Measurements from ENCODE around the gene ZNF724. TPM values are rescaled to one million over a fixed set of nuclear protein-coding genes. Genes with fewer than 3 reads are reported as not detected.

The ZNF724 gene
- total and polyA plus RNA-seq, 2 donors (not counting 1 experiment from before 2014, with no cell fraction given) = 2.0 to 3.3 TPM

DNA sequence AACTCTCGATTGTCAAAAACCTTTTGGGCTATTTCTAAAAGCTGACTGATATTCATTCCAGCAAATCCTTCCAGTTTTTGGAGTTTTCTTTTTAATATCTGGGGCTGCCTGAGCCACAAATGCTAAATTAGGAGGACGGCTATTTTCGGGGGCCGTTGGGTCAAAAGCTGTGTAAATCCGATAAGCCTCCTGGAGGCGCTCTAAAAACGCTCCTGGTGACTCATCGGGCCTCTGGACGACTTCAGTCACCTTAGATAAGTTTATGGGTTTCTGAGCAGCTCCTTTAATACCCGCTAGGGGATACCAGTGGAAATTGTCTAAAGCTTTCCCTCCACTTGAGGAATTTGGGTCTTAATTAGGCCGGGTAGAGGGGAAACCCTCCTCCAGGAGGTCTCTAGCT lies 66.9 kb downstream of the ZNF724 start:
- no peak for DNase-seq (ENCODE audit: low read depth in 2 of 2)
- H2AFZ ChIP-seq (ENCODE audit: low read length) = no peak overlapping the region
- H3K36me3 ChIP-seq (ENCODE audit: control insufficient read depth, insufficient read depth, low read length) = no peaks in the 10 kb centered on the region
- H3K79me2 ChIP-seq (ENCODE audit: control insufficient read depth, insufficient read depth, low read length) = no peaks in the 10 kb centered on the region
- no peaks in the 10 kb centered on the region for H4K20me1 ChIP-seq (ENCODE audit: control insufficient read depth, extremely low read depth, insufficient read depth, low read length)
- H3K4me1 ChIP-seq (ENCODE audit: control insufficient read depth, extremely low read depth, insufficient read depth, low read length) = no peaks in the 10 kb centered on the region
- H3K4me3 ChIP-seq (replicated peaks in 1 of 4; ENCODE audit: control extremely low read depth in 1 of 4, insufficient read depth in 1 of 4, low read depth in 3 of 4, low read length in 4 of 4) = no peak overlapping the region
- no peak overlapping the region for H3K9ac ChIP-seq (ENCODE audit: insufficient read depth, low read length)
- TF ChIP-seq, protein P1, sequence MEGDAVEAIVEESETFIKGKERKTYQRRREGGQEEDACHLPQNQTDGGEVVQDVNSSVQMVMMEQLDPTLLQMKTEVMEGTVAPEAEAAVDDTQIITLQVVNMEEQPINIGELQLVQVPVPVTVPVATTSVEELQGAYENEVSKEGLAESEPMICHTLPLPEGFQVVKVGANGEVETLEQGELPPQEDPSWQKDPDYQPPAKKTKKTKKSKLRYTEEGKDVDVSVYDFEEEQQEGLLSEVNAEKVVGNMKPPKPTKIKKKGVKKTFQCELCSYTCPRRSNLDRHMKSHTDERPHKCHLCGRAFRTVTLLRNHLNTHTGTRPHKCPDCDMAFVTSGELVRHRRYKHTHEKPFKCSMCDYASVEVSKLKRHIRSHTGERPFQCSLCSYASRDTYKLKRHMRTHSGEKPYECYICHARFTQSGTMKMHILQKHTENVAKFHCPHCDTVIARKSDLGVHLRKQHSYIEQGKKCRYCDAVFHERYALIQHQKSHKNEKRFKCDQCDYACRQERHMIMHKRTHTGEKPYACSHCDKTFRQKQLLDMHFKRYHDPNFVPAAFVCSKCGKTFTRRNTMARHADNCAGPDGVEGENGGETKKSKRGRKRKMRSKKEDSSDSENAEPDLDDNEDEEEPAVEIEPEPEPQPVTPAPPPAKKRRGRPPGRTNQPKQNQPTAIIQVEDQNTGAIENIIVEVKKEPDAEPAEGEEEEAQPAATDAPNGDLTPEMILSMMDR (conservative IDR thresholded peaks at IDR 0.05 in 1 of 2, IDR thresholded peaks at IDR 0.05 in 1 of 2; ENCODE audit: low read depth in 1 of 2, low read length in 2 of 2) = no peak
- no peak for TF ChIP-seq EZH2 (IDR thresholded peaks at IDR 0.05; ENCODE audit: low read length, missing control alignments)
- H3K27me3 ChIP-seq (ENCODE audit: control insufficient read depth, insufficient read depth, low read length) = no peaks in the 10 kb centered on the region
- H3K27ac ChIP-seq (ENCODE audit: insufficient read depth, low read length) = no peak overlapping the region
- no peak overlapping the region for H3K4me2 ChIP-seq (ENCODE audit: extremely low read depth, insufficient read depth, low read length)
- H3K9me3 ChIP-seq (ENCODE audit: control insufficient read depth, insufficient read depth, low read depth, low read length) = no peaks in the 10 kb centered on the region

Other genes with a start within 250 kb of the ZNF724 start
- gene ZNF728, start 247.2 kb downstream of the ZNF724 start, total RNA-seq = 0.51 and 1.8 TPM in 2 replicates
- gene ZNF728, start 247.2 kb downstream of the ZNF724 start, polyA plus RNA-seq = not detected in 2 replicates
- gene ZNF730, start 133.4 kb downstream of the ZNF724 start, total RNA-seq = 1.0 and 1.3 TPM in 2 replicates
- gene ZNF730, start 133.4 kb downstream of the ZNF724 start, polyA plus RNA-seq = 0.66 and 1.4 TPM in 2 replicates
- 15.7 and 17.8 TPM in 2 replicates for gene ZNF91, start 145.1 kb upstream of the ZNF724 start, total RNA-seq
- gene ZNF91, start 145.1 kb upstream of the ZNF724 start, polyA plus RNA-seq = 8.0 and 10.9 TPM in 2 replicates

Data from fibroblast of lung (primary cell).